K562 (cell line): Measurements from ENCODE around the gene NMT2. TPM values are rescaled to one million over a fixed set of nuclear protein-coding genes. Genes with fewer than 3 reads are reported as not detected.

Experiments used
- C11orf30 ChIP-seq: fragments of 450-650 bp; IDR thresholded peaks from 2 replicates; pipeline ENCODE4 v1.6.1; 2016; ENCODE audit warnings: low read depth, mild to moderate bottlenecking
- HDAC6 ChIP-seq: IDR thresholded peaks from 2 replicates; pipeline ENCODE4 v1.6.1; 2012; ENCODE audit warnings: low read depth, mild to moderate bottlenecking, control low read depth, inconsistent platforms, low read length, moderate library complexity
- JUND ChIP-seq, 2 experiments: IDR thresholded peaks; 2 replicates in 1 of 2; 3 replicates in 1 of 2; pipeline ENCODE4 v1.6.1; 2011; ENCODE audit warnings: borderline replicate concordance in 2 of 2, low read depth in 2 of 2, low read length in 2 of 2, improper control_type of control experiment in 1 of 2, missing biosample characterization in 1 of 2, missing genetic modification characterization in 1 of 2, missing genetic modification reagents in 1 of 2
- LCOR ChIP-seq: sonication (generic); formaldehyde crosslinking; IDR thresholded peaks from 2 replicates; pipeline ENCODE4 v1.8.0; 2022; ENCODE audit warnings: mild to moderate bottlenecking, missing genetic modification reagents
- MAFG ChIP-seq: fragments of 450-650 bp; conservative IDR thresholded peaks from 2 replicates; pipeline ENCODE4 v1.6.1; 2016; ENCODE audit warnings: missing genetic modification characterization, missing compliant biosample characterization
- PTRF ChIP-seq: fragments of 450-650 bp; IDR thresholded peaks from 2 replicates; pipeline ENCODE4 v1.6.1; 2016; ENCODE audit warnings: mild to moderate bottlenecking, missing genetic modification characterization, missing compliant biosample characterization
- PURB ChIP-seq: sonication (generic); formaldehyde crosslinking; IDR thresholded peaks from 2 replicates; pipeline ENCODE4 v1.9.0; 2021; ENCODE audit warnings: low read depth, mild to moderate bottlenecking, missing genetic modification reagents
- ZNF124 ChIP-seq: sonication (generic); formaldehyde crosslinking; IDR thresholded peaks from 2 replicates; pipeline ENCODE4 v1.8.1; 2022; ENCODE audit warnings: missing genetic modification reagents
- ZNF431 ChIP-seq: sonication (generic); formaldehyde crosslinking; IDR thresholded peaks from 2 replicates; pipeline ENCODE4 v1.8.0; 2022; ENCODE audit warnings: mild to moderate bottlenecking, missing genetic modification reagents
- polyA plus RNA-seq, 8 experiments: library from polyadenylated mRNA; depleted of rRNA in 4 of 8; stranded (reverse) in 5 of 8; unstranded in 3 of 8; fragments of >200 nt; fragmentation: Nextera tagmentation in 2 of 8; fragmentation: Illumina TruSeq in 1 of 8; extraction: Ambion mirVana in 2 of 8; extraction: Trizol in 1 of 8; gene quantifications; 2 replicates each; pipeline versions ENCODE4 v1.2.1 to v1.2.3, GENCODE V29; 2011 to 2014; ENCODE audit warnings: inconsistent platforms in 1 of 8, missing spikeins in 1 of 8
- total RNA-seq, 7 experiments: library from RNA; depleted of rRNA in 6 of 7; stranded (reverse); fragments of >200 nt in 6 of 7; fragmentation: Illumina TruSeq in 2 of 7; extraction: Trizol in 2 of 7; gene quantifications; 2 replicates each; pipeline versions ENCODE4 v1.2.1 to v1.2.3, GENCODE V29; 2011 to 2021; ENCODE audit warnings: low replicate concordance in 1 of 7
- TF ChIP-seq, protein P1 (sequence below), 2 experiments: fragments of 450-650 bp; IDR thresholded peaks; 2 replicates each; pipeline ENCODE4 v1.6.1; 2016; ENCODE audit warnings: mild to moderate bottlenecking in 2 of 2, borderline replicate concordance in 1 of 2, low read depth in 1 of 2, moderate library complexity in 1 of 2
- TF ChIP-seq, protein P2 (sequence below), 2 experiments: fragments of 450-650 bp in 1 of 2; sonication (generic) in 1 of 2; formaldehyde crosslinking in 1 of 2; IDR thresholded peaks in 1 of 2; conservative IDR thresholded peaks in 1 of 2; 2 replicates each; pipeline versions ENCODE4 v1.6.1 to v1.8.1; 2016 to 2023; ENCODE audit warnings: mild to moderate bottlenecking in 2 of 2, moderate library complexity in 2 of 2, inconsistent platforms in 1 of 2, missing genetic modification reagents in 1 of 2
- TF ChIP-seq, protein P3 (sequence below), 2 experiments: fragments of 150-350 bp in 1 of 2; IDR thresholded peaks; 2 replicates each; pipeline ENCODE4 v1.6.1; 2012 to 2016; ENCODE audit warnings: low read depth in 2 of 2, low read length in 2 of 2, mild to moderate bottlenecking in 1 of 2, moderate library complexity in 1 of 2

Gene NMT2
- total and polyA plus RNA-seq, 9 of the 15 experiments (the other 6 are each of a cell fraction or from before 2014, with no cell fraction given): 5.2 to 15.9 (median 10.8) TPM

DNA sequence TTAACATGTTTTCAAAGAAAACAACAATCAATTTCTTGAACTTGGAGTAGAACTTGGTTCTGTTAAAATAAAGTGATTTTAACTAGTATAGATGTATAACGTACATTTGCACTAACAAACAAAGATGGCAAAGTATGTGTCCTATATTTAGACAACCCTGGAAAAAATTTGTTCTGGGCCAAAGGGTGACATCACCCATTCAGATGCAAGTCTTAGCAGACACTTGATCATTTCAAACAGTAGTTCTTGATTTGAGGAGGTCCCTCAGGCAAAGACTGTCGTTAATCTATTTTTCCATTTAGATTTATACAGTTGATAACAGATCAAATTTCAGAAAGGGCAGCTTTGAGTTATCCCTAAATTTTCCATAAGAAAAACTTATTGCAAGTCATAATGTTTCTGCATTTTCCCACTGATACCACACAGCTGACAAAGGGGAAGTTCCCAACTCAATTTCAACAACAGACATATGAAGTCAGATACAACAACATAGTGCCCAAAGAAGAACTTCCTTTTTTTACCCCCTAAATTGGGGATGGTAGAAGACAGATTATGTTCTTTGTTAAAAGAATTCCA, 5.2 kb downstream of the NMT2 start (continued):
- TF ChIP-seq, protein P1, sequence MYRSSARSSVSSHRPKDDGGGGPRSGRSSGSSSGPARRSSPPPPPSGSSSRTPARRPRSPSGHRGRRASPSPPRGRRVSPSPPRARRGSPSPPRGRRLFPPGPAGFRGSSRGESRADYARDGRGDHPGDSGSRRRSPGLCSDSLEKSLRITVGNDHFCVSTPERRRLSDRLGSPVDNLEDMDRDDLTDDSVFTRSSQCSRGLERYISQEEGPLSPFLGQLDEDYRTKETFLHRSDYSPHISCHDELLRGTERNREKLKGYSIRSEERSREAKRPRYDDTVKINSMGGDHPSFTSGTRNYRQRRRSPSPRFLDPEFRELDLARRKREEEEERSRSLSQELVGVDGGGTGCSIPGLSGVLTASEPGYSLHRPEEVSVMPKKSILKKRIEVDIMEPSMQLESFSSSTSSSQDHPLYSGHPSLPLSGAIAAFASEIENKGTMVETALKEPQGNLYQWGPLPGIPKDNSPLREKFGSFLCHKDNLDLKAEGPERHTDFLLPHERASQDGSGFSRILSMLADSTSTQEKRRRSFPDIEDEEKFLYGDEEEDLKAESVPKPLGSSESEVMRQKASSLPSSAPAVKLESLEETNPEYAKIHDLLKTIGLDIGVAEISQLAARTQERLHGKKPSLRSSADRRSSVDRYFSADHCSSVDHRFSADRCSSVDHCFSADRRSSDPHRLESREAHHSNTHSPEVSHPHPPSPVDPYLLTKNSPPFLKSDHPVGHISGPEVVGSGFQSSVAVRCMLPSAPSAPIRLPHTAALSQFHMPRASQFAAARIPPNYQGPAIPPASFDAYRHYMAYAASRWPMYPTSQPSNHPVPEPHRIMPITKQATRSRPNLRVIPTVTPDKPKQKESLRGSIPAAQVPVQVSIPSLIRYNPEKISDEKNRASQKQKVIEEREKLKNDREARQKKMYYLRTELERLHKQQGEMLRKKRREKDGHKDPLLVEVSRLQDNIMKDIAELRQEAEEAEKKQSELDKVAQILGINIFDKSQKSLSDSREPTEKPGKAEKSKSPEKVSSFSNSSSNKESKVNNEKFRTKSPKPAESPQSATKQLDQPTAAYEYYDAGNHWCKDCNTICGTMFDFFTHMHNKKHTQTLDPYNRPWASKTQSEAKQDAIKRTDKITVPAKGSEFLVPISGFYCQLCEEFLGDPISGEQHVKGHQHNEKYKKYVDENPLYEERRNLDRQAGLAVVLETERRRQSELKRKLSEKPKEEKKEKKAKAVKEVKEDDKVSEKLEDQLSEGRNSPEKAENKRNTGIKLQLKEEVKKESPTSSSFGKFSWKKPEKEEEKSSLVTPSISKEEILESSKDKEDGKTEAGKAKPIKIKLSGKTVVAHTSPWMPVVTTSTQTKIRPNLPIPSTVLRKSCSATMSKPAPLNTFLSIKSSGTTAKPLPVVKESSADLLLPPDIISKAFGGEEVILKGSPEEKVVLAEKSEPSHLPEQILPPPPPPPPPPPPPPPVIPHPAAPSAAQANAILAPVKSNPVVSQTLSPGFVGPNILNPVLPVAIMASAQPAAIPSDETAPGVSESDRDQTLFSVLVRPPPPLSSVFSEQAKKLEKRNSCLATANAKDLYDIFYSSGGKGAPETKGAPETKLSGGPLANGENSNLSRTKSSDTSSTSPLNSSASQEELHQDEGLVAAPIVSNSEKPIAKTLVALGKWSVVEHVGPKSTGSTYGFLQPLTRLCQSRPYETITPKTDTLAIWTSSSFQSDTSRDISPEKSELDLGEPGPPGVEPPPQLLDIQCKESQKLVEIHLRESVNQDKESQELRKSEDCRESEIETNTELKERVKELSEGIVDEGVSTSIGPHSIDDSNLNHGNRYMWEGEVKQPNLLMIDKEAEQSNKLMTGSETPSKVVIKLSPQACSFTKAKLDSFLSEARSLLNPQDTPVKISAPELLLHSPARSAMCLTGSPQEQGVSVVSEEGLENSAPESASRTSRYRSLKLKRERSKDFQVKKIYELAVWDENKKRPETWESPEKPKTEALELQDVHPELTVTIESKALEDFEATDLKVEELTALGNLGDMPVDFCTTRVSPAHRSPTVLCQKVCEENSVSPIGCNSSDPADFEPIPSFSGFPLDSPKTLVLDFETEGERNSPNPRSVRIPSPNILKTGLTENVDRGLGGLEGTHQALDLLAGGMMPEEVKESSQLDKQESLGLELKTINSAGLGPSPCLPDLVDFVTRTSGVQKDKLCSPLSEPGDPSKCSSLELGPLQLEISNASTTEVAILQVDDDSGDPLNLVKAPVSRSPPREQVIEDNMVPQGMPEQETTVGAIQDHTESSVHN (IDR thresholded peaks at IDR 0.05; ENCODE audit: borderline replicate concordance in 1 of 2, low read depth in 1 of 2): peak in 1 of 2 experiments; percentile 66; a peak in 1 of 4 replicates
- TF ChIP-seq LCOR (CRISPR knock-in tag) (no peak), ZNF431 (no peak), ZNF124 (CRISPR knock-in tag) (no peak), PURB (no peak), MAFG (tag) (peak; percentile 57), JUND (IDR thresholded peaks at IDR 0.05; ENCODE audit: borderline replicate concordance, low read depth, low read length) (no peak), JUND (tag; IDR thresholded peaks at IDR 0.05; ENCODE audit: borderline replicate concordance, low read depth, low read length) (peak; percentile 75; the same call in 2 of the 3 replicates), C11orf30 (peak; percentile 26; the same call in 1 of the 2 replicates), HDAC6 (no peak), PTRF (tag) (0 out of 2 replicates have a peak, but pooled peaks have one; percentile 31)
- TF ChIP-seq, protein P2, sequence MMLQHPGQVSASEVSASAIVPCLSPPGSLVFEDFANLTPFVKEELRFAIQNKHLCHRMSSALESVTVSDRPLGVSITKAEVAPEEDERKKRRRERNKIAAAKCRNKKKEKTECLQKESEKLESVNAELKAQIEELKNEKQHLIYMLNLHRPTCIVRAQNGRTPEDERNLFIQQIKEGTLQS (IDR thresholded peaks at IDR 0.05): peak; percentile 76
- TF ChIP-seq, protein P2 (CRISPR knock-in tag; conservative IDR thresholded peaks at IDR 0.05): no peak
- TF ChIP-seq, protein P3, sequence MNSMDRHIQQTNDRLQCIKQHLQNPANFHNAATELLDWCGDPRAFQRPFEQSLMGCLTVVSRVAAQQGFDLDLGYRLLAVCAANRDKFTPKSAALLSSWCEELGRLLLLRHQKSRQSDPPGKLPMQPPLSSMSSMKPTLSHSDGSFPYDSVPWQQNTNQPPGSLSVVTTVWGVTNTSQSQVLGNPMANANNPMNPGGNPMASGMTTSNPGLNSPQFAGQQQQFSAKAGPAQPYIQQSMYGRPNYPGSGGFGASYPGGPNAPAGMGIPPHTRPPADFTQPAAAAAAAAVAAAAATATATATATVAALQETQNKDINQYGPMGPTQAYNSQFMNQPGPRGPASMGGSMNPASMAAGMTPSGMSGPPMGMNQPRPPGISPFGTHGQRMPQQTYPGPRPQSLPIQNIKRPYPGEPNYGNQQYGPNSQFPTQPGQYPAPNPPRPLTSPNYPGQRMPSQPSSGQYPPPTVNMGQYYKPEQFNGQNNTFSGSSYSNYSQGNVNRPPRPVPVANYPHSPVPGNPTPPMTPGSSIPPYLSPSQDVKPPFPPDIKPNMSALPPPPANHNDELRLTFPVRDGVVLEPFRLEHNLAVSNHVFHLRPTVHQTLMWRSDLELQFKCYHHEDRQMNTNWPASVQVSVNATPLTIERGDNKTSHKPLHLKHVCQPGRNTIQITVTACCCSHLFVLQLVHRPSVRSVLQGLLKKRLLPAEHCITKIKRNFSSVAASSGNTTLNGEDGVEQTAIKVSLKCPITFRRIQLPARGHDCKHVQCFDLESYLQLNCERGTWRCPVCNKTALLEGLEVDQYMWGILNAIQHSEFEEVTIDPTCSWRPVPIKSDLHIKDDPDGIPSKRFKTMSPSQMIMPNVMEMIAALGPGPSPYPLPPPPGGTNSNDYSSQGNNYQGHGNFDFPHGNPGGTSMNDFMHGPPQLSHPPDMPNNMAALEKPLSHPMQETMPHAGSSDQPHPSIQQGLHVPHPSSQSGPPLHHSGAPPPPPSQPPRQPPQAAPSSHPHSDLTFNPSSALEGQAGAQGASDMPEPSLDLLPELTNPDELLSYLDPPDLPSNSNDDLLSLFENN (IDR thresholded peaks at IDR 0.05; ENCODE audit: low read depth in 2 of 2, low read length in 2 of 2): no peak
- TF ChIP-seq, all 486 proteins: peak for 13
